Hepatocyte (in vitro differentiated cells): ENCODE results near the gene RRP1.
"Not testable (repeated sequence)": the region's sequence is repeated elsewhere in the genome, so short reads cannot be mapped to it uniquely, and the experiment has no call there.

Source experiments
- EZH2 ChIP-seq: fragments of 200-600 bp; sonication (generic); IDR thresholded peaks from 2 replicates; pipeline ENCODE4 v1.6.1; 2016; ENCODE audit warnings: antibody characterized with exemption, mild to moderate bottlenecking, borderline replicate concordance
- TF ChIP-seq, protein P1 (sequence below): fragments of 200-600 bp; sonication (generic); IDR thresholded peaks from 2 replicates; pipeline ENCODE4 v1.5.1; 2016; ENCODE audit warnings: antibody characterized with exemption, mild to moderate bottlenecking; ENCODE audit not compliant: poor library complexity

DNA sequence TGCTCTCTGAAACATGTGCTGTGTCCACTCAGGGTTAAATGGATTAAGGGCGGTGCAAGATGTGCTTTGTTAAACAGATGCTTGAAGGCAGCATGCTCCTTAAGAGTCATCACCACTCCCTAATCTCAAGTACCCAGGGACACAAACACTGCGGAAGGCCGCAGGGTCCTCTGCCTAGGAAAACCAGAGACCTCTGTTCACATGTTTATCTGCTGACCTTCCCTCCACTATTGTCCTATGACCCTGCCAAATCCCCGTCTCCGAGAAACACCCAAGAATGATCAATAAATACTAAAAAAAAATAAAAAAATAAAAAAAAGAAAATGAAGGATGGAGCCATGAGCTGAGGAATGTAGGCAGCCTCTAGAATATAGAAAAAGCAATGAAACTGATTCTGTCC is 33.4 kb downstream of the RRP1 start:
- TF ChIP-seq EZH2 = not testable (repeated sequence)
- TF ChIP-seq, protein P1, sequence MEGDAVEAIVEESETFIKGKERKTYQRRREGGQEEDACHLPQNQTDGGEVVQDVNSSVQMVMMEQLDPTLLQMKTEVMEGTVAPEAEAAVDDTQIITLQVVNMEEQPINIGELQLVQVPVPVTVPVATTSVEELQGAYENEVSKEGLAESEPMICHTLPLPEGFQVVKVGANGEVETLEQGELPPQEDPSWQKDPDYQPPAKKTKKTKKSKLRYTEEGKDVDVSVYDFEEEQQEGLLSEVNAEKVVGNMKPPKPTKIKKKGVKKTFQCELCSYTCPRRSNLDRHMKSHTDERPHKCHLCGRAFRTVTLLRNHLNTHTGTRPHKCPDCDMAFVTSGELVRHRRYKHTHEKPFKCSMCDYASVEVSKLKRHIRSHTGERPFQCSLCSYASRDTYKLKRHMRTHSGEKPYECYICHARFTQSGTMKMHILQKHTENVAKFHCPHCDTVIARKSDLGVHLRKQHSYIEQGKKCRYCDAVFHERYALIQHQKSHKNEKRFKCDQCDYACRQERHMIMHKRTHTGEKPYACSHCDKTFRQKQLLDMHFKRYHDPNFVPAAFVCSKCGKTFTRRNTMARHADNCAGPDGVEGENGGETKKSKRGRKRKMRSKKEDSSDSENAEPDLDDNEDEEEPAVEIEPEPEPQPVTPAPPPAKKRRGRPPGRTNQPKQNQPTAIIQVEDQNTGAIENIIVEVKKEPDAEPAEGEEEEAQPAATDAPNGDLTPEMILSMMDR = not testable (repeated sequence)
